ENCODE results near the gene CTNNBL1. TPM values are rescaled to one million over a fixed set of nuclear protein-coding genes. Genes with fewer than 3 reads are reported as not detected.

Gene CTNNBL1
- polyA plus RNA-seq, 1 of the 3 experiments (the other 2 are of a cell fraction) = 29.5 TPM

DNA sequence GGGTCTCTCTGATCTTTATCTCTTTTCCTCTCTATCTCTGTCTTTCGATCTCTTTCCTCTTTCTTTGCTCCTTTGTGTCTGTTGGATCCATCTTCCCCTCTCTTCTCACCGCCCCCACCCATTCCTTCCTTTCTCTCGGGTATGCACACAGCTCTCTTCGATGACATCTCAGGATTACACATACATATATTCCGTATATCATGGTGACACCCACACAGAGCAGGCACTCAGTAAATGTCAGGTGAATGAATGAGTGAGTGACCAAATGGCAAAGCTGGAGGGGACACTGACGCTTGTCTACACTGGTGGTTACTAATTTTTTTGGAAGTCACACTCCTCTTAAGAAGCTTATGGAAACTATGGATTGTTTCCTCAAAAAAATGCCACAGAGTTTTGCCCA lies 219.0 kb downstream of the CTNNBL1 start:
- Histone ChIP-seq H3K79me2 (ENCODE audit: insufficient read depth) (no peaks in the 10 kb centered on the region), H3K9me3 (no peaks in the 10 kb centered on the region), H3K36me3 (replicated peaks in 1 of 2; ENCODE audit: control insufficient read depth in 1 of 2, insufficient read depth in 2 of 2, low read length in 1 of 2) (no peaks in the 10 kb centered on the region), H3K9me2 (no peaks in the 10 kb centered on the region), H4K20me1 (ENCODE audit: insufficient read depth) (no peaks in the 10 kb centered on the region), H3K4me3 (ENCODE audit: low read depth in 2 of 2, low read length in 1 of 2) (no peak overlapping the region), H3K9ac (no peak overlapping the region), H3F3A (replicated peaks; ENCODE audit: insufficient read depth) (no peaks in the 10 kb centered on the region), H3K4me2 (no peak overlapping the region), H3K27me3 (ENCODE audit: insufficient read depth) (peaks cover 8% of the 10 kb centered on the region; the same call in 1 of the 2 replicates), H2AFZ (ENCODE audit: low read depth) (no peak overlapping the region), H3K4me1 (ENCODE audit: control insufficient read depth in 1 of 2, insufficient read depth in 2 of 2, low read depth in 1 of 2, low read length in 1 of 2) (peaks cover 21 to 37% of the 10 kb centered on the region in 2 experiments; a peak in 2 of 4 replicates), H3K27ac (ENCODE audit: low read depth in 2 of 2, low read length in 1 of 2) (no peak overlapping the region)
- ChIA-PET CTCF (interaction anchor here (0.6 to 5.2 kb wide), 7 partner anchors 8 to 348 kb away, joined by 3 to 30 read pairs (median 4); no protein-coding TSS in a partner anchor), POLR2A (no interaction called here)
- TF ChIP-seq NRF1 (IDR thresholded peaks at IDR 0.05; ENCODE audit: low read depth, low read length) = no peak
- TF ChIP-seq FOSL2 (IDR thresholded peaks at IDR 0.05; ENCODE audit: borderline replicate concordance, low read depth) = no peak
- TF ChIP-seq, protein P1, sequence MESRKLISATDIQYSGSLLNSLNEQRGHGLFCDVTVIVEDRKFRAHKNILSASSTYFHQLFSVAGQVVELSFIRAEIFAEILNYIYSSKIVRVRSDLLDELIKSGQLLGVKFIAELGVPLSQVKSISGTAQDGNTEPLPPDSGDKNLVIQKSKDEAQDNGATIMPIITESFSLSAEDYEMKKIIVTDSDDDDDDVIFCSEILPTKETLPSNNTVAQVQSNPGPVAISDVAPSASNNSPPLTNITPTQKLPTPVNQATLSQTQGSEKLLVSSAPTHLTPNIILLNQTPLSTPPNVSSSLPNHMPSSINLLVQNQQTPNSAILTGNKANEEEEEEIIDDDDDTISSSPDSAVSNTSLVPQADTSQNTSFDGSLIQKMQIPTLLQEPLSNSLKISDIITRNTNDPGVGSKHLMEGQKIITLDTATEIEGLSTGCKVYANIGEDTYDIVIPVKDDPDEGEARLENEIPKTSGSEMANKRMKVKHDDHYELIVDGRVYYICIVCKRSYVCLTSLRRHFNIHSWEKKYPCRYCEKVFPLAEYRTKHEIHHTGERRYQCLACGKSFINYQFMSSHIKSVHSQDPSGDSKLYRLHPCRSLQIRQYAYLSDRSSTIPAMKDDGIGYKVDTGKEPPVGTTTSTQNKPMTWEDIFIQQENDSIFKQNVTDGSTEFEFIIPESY (IDR thresholded peaks at IDR 0.05; ENCODE audit: borderline replicate concordance, low read depth) = no peak
- no peak for TF ChIP-seq ELF1 (IDR thresholded peaks at IDR 0.05)
- TF ChIP-seq, protein P2, sequence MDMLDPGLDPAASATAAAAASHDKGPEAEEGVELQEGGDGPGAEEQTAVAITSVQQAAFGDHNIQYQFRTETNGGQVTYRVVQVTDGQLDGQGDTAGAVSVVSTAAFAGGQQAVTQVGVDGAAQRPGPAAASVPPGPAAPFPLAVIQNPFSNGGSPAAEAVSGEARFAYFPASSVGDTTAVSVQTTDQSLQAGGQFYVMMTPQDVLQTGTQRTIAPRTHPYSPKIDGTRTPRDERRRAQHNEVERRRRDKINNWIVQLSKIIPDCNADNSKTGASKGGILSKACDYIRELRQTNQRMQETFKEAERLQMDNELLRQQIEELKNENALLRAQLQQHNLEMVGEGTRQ (IDR thresholded peaks at IDR 0.05; ENCODE audit: borderline replicate concordance, low read depth, low read length) = no peak
- TF ChIP-seq SMC3 (IDR thresholded peaks at IDR 0.05; ENCODE audit: low read depth, low read length) = no peak
- no peak for TF ChIP-seq RCOR1 (IDR thresholded peaks at IDR 0.05; ENCODE audit: low read length)
- TF ChIP-seq, protein P3, sequence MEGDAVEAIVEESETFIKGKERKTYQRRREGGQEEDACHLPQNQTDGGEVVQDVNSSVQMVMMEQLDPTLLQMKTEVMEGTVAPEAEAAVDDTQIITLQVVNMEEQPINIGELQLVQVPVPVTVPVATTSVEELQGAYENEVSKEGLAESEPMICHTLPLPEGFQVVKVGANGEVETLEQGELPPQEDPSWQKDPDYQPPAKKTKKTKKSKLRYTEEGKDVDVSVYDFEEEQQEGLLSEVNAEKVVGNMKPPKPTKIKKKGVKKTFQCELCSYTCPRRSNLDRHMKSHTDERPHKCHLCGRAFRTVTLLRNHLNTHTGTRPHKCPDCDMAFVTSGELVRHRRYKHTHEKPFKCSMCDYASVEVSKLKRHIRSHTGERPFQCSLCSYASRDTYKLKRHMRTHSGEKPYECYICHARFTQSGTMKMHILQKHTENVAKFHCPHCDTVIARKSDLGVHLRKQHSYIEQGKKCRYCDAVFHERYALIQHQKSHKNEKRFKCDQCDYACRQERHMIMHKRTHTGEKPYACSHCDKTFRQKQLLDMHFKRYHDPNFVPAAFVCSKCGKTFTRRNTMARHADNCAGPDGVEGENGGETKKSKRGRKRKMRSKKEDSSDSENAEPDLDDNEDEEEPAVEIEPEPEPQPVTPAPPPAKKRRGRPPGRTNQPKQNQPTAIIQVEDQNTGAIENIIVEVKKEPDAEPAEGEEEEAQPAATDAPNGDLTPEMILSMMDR (IDR thresholded peaks at IDR 0.05) = no peak
- TF ChIP-seq GABPA (IDR thresholded peaks at IDR 0.05; ENCODE audit: low read depth) = no peak
- TF ChIP-seq TCF12 (IDR thresholded peaks at IDR 0.05) = no peak
- no peak for TF ChIP-seq RXRA (IDR thresholded peaks at IDR 0.05; ENCODE audit: borderline replicate concordance, low read depth)
- no peak for TF ChIP-seq EZH2phosphoT487 (IDR thresholded peaks at IDR 0.05; ENCODE audit: borderline replicate concordance, low read depth)
- WGBS (ENCODE audit: low lambda C conversion rate) = 78% methylated on average over 6 of the region's 6 CpGs
- no peak for DNase-seq

All from SK-N-SH (cell line).